HG03280 (cell line): ENCODE results near the gene ARAP3.

Experiments used
- ATAC-seq: cut with Tn5 transposase; IDR thresholded peaks from one replicate; pipeline ENCODE4 v1.9.1; 2021; ENCODE audit warnings: mild to moderate bottlenecking, moderate library complexity; ENCODE audit not compliant: unreplicated experiment

ARAP3 gene

DNA sequence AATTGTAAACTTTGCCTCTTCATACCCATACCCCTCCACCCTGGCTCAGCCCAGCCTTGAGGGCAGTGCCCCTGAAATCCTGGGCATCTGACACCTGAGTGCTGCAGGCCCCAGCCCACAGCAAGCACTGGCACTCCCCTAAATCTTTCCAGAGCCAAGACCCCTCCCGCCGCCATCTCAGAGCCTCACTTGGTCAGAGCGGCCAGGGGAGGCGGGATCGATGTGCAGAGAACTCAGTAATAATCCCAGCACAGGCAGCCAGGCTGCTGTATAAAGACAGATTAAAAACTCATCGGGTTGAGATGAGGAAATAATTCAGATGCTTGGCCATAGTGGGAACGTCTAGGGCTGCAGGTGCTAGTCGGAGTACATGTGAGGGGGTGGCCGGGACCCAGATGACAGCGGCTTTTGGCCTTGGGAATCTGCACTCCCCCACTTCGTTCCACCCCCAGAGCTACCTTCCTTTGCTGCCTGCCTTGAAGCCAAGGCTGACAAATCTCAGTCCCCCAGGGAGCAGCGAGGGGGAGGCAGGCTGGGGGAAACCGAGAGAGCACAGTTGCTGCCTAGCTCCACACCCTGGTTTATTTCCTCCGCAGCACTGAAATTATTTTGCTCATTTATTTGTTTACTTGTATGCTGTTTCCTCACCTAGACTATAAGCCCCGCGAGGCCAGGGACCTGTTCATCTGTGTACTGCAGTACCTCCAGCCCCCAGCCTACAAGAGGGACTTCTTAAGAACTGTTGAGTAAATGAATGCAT is 19.5 kb upstream of the ARAP3 start:
- peak; percentile 43 for ATAC-seq

DNA sequence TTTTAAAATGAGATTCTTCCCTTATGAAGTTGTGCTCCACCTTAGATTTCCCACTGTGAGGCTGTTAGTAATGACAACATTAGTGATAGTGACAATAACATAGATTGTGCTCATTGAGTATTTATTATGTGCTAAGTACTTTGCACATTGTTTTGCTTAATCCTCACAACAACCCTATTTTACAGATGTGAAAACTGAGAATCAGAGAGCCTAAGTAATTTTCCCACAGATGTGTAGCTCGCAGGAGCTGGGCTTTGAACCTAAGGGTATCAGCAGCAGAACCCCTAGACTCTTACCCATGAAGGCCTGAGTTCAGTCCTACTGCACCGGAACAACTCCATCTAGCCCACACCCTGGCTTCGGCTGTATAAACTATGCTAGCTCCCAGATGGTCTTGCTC is 15.6 kb upstream of the ARAP3 start:
- ATAC-seq = no peak

DNA sequence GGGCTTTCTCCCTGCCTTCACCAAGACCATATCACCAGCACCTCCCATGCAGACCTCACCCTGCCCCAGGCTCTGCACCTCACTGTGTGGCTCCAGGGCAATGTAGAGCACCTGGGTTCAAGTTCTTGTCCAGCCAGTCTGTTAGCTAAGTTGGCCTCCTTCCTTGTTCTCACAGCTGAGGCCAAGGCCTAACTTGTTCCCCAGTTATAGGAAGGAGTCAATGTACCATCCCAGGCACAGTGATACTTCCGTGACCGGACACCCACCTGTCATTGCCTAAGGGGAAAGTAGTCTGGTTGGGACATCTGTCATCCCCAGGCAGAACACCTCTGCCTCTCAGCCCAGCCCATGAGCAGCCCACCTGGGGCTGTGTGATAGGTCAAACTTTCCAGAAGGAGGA is 14.4 kb upstream of the ARAP3 start:
- no peak for ATAC-seq

DNA sequence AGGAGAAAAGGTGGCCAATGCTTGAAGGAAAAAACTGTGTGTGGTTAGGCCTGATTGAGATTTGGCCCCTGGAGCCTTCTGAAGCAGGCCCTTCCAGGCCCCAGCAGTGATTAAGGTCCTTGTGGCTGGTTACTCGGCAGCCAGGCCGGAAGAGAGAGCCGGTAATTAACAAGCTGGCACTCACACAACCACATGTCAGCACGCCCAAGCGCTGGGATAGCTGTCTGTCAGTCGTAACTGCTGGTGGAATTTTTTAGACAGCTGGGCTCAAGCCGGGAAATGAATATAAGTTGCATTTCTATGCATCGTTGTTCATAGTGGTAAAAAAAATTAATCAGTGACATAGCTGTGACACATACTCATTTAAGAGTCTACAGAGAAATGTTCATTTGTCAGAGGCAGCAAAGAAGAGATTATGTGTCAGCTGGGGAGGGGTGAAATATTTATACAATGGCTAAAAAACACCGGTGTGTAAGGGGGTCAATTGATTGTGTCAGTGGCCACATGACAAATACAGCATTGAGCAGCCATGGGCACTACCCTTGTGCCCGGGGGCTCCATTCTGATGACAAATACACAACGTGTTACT is 13.7 kb upstream of the ARAP3 start:
- ATAC-seq = no peak

DNA sequence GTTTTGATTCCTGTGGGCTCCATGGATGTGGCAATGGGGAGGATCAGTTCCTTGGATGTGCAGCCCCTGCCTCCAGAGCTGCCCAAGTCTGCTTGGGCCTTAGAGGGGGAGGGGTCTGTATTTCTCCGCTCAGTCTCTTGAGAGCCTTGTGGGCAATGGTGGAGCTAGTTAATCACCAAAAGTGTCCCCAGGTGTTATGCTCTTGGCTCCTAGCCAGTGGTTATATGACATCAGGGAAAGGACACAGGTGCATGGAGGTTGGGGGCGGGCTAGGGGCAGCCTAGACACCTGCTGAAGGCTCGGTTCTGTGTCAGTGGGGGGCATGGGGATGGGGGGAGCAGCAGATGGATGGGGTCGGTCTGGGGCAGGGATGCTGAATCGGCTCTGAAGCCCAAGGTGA is 12.4 kb upstream of the ARAP3 start:
- no peak for ATAC-seq

DNA sequence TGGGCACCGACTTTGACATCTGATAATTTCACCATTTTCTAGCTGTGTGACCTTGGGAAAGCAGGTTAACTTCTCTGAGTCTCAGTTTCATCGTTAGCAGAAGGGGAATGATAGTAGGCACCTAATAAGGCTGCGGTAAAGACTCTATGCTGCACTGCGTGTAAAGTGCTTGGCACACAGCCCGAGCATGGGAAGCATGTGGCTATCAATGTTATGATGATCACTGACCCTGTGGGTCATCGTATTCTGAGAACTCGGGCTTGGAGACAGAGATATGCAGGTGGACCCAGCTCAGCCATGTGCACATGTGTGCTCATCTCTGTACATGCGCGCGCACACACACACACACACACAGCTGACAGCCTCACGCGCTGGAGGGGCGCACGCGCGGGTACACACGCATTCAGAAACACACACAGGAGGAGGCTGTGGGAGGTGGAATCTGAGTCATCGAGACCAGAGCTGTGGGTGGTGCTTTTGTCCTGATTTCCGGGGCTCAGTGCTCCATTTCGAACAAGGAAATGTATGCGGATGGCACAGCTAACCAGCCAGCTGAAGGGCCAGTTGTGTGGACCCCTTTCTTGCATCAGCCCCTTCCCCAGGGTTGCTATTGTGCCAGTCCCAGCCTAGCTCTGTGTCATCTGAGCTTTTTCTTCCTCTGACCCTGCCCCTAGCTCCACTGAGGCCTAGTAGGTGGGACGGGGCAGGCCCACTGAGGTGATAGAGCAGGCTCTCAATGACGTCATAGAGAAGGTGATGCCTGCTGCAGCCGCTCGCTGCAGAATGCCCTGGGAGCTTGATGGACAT is 11.1 kb upstream of the ARAP3 start:
- no peak for ATAC-seq

DNA sequence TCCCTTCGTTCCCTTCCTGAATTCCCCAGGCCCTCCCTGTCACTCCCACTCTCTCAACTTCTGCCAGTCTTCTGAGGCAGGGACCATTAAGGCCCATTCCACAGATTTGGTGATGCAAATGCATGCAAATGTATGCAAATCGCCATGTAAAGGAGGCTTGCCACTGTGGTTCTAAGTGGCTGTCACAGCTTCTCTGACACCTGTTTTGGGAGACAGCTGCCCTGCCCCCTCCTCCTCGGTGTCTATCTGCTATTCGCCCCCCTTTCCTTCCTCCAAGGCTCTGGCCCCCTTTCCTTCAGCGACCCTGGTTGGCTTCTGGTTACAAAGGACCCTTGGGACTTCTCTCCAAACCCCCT is 10.5 kb upstream of the ARAP3 start:
- ATAC-seq = no peak

DNA sequence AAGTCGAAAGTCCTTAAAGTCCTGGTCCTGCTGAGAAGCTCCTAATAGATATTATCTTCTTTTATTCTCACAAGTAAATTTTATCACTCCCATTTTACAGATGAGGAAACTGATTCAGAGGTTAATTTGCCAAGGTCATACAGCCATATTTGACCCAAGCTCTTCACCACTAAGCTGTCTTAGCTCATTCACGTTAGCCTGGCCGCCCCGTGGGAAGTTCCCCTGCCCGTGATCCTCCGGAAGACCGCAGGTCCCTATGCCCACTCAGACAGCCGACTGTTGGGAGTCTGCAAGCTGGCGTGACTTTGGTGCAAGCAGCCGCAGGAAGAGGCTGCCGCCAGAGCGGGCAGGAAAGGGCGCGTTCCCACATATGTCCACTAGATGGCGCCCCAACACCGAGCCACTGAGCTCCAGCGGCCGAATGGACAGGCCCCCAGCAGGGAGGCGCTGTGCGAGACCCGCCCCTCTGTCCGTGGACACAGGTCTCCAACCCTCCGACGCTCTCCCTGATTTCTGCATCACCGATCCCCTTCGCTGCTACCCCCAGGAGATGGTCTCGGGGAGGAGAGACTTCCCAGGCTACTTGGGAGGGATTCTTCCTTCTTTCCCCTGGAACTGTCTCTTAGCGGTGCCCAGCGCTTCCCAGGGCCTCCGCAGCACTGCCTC is 10.0 kb upstream of the ARAP3 start:
- peak; percentile 85 for ATAC-seq

DNA sequence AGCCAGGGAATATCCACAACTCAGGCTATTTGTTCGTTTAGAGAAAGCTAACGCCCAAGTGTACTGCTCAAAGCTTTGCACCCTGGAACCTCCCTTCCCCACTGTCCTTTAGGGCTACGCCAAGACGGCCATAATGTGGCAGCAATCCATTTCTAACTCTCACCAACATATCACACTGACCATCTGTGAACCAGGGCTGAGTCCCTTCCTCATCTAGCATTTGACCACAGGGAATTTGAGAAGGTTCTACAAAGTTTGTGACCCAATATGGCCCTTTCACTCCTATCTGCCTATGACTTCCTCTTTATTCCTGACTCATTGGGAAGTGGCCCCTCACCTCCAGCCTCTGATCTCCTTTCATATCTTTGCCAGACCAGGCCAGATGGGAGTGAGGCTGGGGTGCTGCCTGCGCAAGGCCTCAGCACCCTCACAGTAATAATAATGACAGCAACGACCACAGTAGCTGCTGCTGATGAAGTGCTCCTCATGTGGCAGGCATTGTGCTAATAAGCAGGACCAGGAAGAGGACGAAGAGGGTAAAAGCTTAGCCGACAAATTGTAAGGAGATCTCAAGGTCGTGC is 9.3 kb upstream of the ARAP3 start:
- no peak for ATAC-seq

DNA sequence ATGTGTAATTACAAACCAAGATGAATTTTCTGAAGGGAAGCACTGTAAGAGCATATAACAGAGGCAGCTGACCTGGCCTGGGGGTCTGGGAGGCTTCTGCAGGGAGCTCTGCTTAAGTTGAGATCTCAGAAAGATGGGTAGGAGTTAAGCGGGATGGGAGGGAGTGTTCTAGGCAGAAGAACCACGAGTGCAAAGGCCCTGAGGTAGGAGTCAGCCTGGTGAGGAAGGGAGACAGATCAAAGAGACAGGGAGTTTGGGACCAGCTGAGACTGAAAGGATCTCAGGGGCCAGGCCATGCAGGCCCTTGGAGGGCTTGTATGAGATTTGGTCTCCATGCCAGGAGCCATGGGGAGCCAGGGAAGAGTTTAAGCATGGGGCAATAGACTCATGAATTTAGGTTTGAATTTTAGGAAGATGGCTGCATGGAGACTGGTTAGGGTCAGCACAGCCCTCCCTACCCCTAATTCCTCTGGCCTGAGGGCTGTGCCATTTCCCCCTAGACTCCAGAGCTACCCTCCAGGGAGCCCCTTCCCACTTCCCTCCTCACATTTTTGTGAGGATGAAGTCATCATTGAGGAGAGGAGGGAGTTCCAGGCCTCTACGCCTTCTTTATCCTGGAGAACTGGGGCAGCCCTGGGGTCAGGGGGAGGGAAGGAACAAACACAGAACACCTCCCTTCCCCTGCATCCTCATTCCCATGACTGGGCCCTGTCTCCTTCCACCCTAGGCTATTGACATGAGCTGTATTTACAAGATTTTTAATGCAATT is 4.8 kb upstream of the ARAP3 start:
- ATAC-seq = no peak

DNA sequence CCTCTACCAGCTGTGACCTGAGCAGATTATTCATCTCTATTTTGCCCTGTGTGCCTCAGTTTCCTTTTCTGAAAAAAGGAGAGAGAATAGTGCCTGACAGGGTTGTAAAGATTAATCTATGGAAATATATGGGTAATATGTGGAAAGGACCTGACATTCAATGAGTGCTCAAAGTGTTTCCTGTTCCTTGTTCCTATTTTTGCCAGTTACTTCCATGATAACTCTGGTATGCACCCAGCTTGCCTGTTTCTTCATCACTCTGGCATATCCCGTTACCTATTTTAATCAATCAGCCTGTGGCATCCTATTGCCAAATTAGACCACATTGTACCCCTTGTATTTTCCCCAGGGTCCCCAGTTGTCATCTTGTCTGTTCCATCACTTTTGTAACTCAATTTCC is 3.6 kb upstream of the ARAP3 start:
- ATAC-seq = no peak

DNA sequence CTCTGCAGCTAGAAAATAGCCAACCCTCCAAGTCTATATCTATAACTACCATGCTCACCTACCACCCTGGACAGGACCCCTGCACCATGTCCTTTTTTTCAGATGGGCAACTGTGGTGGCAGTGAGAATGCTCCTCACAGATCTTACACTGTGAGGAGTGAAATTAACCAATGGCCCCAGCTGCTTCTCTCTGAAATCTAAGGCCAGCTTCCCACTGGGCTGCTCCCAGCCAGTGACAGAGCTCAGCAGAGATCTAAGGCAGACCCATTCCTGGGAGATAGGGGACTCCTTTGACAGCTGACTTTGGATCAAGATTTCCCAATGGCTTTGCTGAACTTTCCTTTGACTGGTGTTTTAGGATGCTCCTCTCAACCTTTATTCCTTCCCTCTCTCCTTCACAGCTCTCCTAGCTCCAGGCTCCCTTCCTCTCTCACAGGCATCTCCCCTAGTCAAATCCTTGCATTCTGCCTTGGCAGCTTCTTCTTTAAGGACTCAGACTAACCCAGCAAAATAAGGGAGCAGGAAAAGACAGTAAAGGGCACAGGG is 1.6 kb upstream of the ARAP3 start:
- no peak for ATAC-seq

DNA sequence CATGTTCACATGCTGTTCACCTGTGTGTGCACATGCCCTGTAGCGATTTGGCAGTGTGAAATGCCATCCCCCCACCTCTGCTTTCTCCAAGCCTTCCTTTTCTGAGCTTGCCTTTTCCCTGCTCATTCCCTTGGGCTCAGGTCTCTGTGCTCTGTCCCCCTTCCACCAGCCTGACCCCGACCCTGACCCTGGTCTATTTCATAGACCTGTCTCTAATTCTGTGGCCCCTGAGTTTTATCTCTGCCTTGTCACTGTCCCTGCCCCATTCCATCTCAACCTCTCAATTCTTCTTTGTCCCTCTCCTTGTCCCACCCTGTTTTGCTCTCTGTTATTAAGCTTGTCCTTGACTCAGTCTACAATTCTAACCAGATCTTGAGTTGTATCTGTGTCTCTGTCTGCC is 735 bp downstream of the ARAP3 start:
- no peak for ATAC-seq

DNA sequence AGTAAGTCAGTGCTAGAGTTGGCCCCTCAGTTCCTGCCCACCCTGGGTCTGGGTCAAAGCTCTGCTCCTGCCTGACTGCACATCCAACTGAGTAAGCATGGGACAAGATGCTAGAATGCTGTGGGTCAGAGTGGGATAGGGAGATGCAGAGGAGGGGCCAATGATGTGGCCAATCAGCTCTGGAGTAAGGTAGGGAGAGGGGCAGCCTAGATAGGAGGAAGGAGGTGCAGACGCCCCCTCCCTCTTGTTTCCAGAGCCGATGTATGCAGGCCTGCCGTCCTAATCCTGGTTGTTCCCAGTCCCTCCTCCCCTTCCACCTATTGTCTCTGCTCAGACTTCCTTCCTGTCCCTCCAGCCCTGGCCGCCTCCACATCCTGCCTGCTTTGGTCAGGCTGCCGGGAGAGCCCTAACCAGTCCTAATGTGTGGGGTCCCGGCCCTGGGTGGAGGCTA is 1.3 kb downstream of the ARAP3 start:
- no peak for ATAC-seq

DNA sequence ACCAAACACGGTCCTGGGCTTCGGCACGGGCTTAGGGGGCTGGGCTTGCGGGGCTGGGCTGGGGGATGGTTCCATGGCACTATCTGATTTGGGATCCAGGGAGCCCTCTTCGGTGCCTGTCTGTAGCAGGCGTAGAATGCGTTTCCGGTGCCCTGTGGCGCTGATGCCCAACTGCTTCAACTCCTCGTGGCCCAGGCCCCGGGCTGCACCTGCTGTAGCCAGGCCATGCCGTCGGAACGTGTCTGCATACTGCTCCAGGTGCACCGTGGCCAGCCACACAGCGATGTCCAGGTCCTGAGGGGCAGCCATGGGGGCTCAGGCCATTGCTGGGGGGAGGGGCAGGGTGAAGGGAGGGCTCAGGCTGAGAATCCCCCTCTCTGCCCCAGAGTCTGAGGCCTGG is 1.9 kb downstream of the ARAP3 start:
- ATAC-seq = no peak

DNA sequence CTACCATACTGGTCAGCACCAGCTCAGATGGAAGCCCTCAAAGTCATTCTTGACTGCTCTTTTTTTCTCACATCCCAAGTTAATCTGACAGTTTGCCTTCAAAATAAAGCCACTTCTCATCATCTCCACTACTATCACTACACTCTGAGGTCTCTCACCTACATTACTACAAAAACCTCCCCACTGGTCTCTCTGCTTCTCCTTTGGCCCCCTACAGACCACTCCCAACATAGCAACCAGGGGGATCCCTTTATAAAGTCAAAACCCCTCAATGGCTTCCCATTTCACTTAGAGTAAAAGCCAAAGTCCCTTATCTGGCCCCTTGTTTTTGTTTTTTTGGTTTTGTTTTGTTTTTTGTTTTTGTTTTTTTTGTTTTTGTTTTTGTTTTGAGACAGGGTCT is 4.6 kb downstream of the ARAP3 start:
- ATAC-seq = no peak

DNA sequence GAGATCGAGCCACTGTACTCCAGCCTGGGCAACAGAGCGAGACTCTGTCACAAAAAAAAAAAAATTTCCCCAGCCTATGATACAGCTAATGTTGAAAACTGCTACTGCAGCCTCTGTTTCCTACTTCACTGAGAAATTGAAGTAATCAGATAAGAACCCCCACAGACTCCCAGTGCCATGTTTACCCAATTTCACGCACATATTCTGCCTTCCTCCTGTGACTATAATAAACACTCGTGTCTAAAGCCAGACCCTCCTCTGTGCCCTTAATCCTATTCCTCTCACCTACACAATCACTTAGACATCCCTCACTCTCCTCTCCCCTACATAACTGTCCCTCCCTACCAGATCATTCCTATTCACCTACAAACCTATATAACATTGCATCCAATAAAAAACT is 6.4 kb downstream of the ARAP3 start:
- no peak for ATAC-seq

DNA sequence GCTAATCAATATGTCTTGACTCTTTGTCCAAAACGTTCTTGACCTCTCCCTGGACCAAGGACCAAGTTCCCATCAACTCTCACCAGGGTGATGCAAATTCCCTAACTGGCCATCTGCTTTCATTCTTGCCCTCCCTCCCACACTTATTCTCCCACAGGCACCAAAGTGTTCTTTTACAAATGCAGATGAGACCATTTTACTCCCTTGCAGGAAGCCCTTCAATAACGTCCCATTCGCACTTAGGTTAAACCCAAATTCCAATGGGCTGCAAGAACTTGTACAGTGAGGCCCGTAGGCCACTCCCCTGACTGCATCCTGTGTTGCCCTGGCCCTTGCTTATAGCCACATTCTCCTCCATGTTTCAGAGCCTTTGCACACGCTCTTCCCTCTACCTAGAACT is 7.3 kb downstream of the ARAP3 start:
- ATAC-seq = no peak

DNA sequence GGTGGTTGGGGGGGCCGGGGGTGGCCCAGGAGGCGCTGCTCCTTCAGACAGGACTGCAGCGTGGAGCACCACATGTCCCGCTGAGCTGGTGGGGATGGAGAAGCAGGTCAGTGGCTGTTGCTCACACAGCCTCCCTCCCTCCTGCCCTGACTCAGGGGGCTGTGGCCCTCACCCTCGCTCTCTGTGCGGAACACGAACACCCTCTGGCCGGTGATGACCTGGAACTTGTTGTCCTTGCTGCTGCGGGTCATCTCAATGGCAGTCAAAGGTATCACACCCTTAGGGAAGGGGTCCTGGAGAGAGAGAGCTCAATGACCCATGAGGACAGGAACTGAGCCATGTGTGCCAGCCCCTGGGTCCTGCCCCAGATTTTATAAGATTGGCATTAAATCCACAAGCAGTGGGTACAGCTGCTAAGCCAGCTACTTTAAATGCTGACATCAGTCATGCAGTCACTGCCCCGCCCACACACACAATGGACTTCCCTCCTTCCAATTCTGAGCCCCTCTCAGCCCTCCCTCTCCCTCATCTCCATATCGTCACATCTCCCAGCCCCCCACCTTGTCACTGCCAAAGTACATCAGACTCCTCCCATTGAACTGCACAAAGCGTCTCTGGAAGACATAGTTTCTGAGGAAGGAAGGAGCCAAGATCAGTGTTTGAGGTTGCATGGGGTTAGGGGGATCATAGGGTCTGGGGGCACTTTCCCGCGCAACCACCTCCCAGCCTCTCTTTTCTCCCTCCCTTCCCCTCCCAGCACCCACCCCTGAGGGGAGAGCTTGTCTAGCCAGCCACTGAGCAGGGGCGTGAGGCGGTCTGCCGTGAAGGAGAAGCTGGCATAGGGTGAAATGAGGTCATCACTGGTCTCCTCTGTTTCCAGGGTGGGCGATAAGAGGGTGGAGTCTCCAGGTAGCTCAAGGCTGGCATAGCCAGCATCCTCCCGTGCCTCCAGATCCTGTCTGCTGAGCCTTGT is 8.9 kb downstream of the ARAP3 start:
- no peak for ATAC-seq
